ENCODE measurements around the gene SMC6. TPM values are rescaled to one million over a fixed set of nuclear protein-coding genes. Genes with fewer than 3 reads are reported as not detected.

Gene SMC6
- total and polyA plus RNA-seq, 10 of the 15 experiments (the other 5 are each of a cell fraction or from before 2014, with no cell fraction given), result 12.8 to 63.8 (median 38.8) TPM

DNA sequence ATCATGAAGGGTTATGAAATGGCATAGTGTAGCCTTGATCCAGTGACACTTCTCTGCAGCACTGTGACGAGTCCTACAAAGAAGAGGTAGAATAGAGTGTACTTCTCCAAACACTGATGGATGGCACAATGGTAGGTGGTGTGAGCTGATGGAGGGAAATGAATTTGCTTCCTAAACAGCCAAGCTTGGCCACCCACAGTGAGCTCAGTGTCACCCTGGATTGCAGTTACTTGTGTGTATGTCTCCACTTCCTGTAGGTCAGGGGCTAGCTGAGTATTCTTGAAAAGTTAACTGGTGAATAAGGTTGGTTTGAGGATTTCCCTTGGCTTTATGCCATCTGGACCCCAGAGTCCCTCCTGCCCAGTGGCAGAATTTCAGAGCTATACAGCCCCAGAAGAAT lies 137.2 kb downstream of the SMC6 start (continued):
- TF ChIP-seq YY1 (IDR thresholded peaks at IDR 0.05; ENCODE audit: low read depth, low read length) (no peak), IKZF1 (conservative IDR thresholded peaks at IDR 0.05) (no peak), NFXL1 (IDR thresholded peaks at IDR 0.05; ENCODE audit: borderline replicate concordance) (no peak), POLR2AphosphoS5 (IDR thresholded peaks at IDR 0.05; ENCODE audit: low read length) (no peak), STAT3 (IDR thresholded peaks at IDR 0.05; ENCODE audit: low read depth, low read length) (no peak), MTA3 (IDR thresholded peaks at IDR 0.05; ENCODE audit: borderline replicate concordance, low read length) (no peak), HDAC6 (IDR thresholded peaks at IDR 0.05; ENCODE audit: unreplicated experiment) (no peak), ELK1 (IDR thresholded peaks at IDR 0.05; ENCODE audit: low read depth, low read length) (no peak), ZBTB11 (CRISPR knock-in tag; IDR thresholded peaks at IDR 0.05) (no peak)
- TF ChIP-seq, protein P1, sequence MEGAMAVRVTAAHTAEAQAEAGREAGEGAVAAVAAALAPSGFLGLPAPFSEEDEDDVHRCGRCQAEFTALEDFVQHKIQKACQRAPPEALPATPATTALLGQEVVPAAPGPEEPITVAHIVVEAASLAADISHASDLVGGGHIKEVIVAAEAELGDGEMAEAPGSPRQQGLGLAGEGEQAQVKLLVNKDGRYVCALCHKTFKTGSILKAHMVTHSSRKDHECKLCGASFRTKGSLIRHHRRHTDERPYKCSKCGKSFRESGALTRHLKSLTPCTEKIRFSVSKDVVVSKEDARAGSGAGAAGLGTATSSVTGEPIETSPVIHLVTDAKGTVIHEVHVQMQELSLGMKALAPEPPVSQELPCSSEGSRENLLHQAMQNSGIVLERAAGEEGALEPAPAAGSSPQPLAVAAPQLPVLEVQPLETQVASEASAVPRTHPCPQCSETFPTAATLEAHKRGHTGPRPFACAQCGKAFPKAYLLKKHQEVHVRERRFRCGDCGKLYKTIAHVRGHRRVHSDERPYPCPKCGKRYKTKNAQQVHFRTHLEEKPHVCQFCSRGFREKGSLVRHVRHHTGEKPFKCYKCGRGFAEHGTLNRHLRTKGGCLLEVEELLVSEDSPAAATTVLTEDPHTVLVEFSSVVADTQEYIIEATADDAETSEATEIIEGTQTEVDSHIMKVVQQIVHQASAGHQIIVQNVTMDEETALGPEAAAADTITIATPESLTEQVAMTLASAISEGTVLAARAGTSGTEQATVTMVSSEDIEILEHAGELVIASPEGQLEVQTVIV (IDR thresholded peaks at IDR 0.05; ENCODE audit: borderline replicate concordance, partially characterized antibody), result no peak
